NCI-H2081 (cell line): ENCODE results near the gene AMBP.

ENCODE experiments used
- DNase-seq, 2 experiments: peaks; one replicate each; lab custom pipeline; 2025; lab: John Stamatoyannopoulos, UW

Gene AMBP

GRCh38 chr9:114075602-114076001 is 2.5 kb downstream of the AMBP start:
- DNase-seq, result no peak

- DNase-seq, result peak; percentile 38 to 69
Observed at GRCh38 chr9:114072184-114073140, 5.6 kb downstream of the AMBP start.

DNA sequence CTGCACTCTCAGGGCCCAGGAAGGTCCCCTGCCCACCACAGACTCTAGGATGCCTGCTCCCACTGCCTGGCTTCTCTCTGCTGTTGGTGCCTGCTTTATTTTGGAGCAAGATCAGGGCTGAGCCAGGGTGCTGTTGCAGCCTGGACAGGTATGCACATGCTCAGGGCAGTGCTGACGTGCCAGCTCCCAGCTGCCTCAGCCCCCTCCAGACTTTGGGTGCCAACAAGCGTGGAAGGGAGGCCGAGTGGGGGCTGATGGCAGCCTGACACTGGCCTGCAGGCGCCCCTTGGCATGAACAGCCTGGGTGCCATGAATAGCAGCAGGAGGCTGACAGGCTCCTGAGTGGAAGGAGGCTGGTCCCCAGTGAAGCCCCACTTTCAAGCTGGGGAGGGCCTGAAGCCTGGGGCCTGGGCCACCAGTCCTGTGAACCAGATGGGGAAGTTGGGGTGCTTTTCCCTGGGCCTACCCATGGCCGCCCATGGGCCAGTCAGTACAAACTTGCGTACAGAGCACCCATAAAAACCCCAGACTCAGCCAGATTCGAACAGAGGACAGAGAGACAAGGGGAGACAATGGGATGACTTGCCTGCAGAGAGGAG is 6.8 kb downstream of the AMBP start:
- no peak for DNase-seq

- DNase-seq, result no peak
Observed at GRCh38 chr9:114070188-114071103, 7.7 kb downstream of the AMBP start.

- DNase-seq, result no peak
Observed at GRCh38 chr9:114069476-114070187, 8.5 kb downstream of the AMBP start.

- DNase-seq, result no peak
Observed at GRCh38 chr9:114065304-114065703, 12.8 kb downstream of the AMBP start.

GRCh38 chr9:114061830-114062474 is 16.1 kb downstream of the AMBP start:
- DNase-seq, result no peak

DNA sequence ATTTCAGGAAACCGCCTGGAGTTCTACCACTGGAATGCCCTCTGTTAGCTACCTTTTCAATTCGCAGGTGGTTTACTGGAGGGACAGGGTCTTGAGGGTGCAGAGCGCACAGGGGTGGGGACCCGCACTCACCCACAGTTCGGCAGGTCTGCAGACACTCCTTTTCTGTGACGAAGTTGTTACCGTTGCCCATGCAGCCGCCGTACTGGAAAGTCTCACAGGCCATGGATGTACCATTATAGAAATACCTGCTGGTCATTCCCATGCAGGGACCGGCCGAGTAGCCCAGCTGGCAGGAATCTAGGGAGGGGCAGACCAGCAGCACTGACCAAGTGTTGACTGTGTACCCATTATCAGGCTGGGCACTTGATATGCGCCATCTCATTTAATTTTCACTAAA is 16.8 kb downstream of the AMBP start:
- DNase-seq, result no peak

DNA sequence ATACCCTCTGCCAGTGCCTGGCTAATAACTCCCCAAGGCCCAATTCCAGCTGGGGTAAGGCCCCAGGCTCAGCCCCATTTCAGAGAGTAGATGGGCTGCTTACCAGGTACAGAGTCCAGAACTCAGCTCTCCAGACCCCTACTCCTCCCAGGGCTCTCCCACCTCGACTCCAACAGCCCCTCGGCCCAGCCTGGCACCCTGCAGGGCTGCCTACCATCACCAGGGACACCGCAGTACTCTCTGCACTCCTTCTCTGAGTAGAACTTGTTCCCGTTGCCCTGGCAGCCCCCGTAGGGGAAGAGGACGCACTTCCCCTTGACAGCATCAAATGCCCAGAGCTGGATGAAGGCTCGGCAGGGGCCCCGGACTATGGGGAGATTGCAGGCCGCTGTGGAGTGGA is 17.4 kb downstream of the AMBP start:
- DNase-seq, result no peak

DNA sequence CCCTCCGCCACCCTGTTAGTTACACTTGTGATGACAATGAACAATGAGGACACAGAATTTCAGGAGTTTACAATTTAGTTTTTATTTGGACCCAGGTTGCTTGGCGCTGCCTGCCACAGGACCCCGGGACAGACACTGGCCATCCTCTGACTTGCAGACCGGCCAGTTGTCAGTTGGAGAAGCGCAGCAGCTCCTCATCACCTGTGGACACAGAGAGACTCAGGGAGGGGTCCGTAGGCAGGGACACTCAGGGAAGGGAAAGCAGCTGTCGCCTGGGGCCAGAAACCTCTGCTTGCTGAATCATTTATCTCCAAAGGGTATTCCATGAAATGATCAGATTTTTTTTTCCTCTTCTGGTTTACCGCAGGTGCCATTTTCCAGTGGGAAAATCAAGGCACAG is 18.0 kb downstream of the AMBP start:
- no peak for DNase-seq

- no peak for DNase-seq
Observed at GRCh38 chr9:114059047-114059803, 18.9 kb downstream of the AMBP start.

GRCh38 chr9:114058688-114059046 is 19.4 kb downstream of the AMBP start:
- DNase-seq, result no peak

- DNase-seq, result no peak
Observed at GRCh38 chr9:114057161-114057885, 20.8 kb downstream of the AMBP start.

- no peak for DNase-seq
Observed at GRCh38 chr9:114056527-114056926, 21.6 kb downstream of the AMBP start.

DNA sequence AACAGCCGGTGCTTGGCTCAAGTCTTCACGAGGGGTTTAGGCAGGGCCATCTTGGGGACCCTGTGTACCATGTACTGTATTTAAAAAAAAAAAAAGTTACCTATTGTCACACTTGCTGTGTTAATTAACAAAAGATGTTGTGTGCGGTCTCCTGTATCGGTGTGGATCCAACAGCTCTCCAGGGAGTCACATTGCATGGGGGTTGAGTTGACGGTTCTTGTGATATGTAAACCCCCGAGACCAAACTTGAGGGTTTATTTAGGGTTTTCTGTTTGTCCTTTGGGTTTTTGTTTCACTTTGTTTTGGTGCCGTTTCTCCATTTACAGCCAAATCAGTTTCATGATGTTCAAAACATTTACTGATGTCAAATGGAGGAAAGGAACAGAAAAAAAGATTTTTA is 22.2 kb downstream of the AMBP start:
- no peak for DNase-seq

GRCh38 chr9:114055061-114055460 is 23.0 kb downstream of the AMBP start:
- DNase-seq, result no peak

DNA sequence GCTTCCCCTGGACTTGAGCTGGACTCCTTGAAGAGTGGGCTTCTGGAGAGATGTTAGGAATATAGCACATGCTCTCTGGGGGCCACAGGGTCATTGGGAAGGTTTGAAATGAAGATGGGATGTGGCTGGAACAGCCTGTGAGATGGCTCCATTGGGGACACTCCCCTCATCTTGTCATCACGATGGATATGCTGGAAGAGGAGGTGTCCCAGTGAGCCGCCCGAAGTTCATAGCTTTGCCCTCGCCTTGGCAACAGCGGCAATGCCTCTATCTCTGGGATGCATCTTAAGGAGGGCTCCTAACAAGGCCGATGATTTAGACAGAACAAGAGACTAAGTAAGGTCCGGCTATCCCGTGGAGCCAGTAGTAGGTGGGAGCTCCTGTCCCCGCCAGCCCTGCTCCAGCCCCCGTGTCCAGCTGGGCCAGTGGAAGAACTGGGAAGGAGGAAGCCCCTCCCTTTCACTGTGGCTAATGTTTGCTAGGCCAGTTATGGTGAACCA is 23.9 kb downstream of the AMBP start:
- DNase-seq, result no peak

- no peak for DNase-seq
Observed at GRCh38 chr9:114053246-114054005, 24.7 kb downstream of the AMBP start.

DNA sequence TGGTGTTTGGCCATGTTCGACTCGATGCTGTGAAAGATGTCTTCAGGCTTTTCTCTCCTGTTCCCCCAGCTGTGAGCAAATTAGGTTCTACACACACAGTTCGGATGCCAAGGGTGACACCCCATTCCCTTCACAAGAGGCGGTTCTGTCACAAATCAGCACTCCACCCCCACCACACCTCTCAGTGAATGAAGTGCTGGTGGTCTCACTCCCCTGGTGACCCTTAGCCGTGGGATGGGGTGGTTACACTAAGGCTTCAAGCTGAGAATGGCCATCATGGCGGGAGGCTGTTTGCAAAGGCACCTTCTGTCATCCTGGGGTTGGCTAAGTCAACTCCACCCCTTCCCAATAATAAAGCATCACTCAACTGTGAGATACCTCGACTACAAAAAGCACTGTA is 26.4 kb downstream of the AMBP start:
- DNase-seq, result no peak
